Measurements from ENCODE around the gene AGPAT4.

The AGPAT4 gene

DNA sequence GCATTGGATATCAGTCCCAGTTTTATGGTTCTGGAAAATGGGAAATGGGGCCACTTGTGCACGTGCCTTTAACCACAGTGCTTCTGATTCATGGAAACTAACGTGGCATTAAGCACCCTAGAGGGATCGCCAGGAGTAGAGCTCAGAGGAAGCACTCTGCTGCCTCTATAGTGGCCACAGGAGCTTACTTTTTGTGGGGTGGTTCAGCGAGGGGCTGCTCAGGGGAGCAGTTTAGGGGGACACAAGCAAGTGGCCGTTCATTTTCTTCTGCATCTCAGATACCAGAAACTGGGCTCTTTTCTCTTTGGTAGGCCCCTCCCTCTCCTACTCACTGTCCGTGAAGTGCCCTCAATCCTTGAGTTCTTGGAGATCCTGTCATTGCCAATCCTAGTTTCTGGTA lies 28.5 kb downstream of the AGPAT4 start:
- Mint-ChIP-seq H3K4me1 (peaks cover 30% of the 10 kb centered on the region), H3K4me3 (no peak overlapping the region), H3K27ac (no peak overlapping the region), H3K27me3 (ENCODE audit: low read depth, poor library complexity) (no peaks in the 10 kb centered on the region), H3K9me3 (peaks cover 29% of the 10 kb centered on the region), H3K36me3 (ENCODE audit: low read depth) (peaks cover 51% of the 10 kb centered on the region)
- TF ChIP-seq, protein P1, sequence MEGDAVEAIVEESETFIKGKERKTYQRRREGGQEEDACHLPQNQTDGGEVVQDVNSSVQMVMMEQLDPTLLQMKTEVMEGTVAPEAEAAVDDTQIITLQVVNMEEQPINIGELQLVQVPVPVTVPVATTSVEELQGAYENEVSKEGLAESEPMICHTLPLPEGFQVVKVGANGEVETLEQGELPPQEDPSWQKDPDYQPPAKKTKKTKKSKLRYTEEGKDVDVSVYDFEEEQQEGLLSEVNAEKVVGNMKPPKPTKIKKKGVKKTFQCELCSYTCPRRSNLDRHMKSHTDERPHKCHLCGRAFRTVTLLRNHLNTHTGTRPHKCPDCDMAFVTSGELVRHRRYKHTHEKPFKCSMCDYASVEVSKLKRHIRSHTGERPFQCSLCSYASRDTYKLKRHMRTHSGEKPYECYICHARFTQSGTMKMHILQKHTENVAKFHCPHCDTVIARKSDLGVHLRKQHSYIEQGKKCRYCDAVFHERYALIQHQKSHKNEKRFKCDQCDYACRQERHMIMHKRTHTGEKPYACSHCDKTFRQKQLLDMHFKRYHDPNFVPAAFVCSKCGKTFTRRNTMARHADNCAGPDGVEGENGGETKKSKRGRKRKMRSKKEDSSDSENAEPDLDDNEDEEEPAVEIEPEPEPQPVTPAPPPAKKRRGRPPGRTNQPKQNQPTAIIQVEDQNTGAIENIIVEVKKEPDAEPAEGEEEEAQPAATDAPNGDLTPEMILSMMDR (IDR thresholded peaks at IDR 0.05), result no peak
- no peak for DNase-seq

DNA sequence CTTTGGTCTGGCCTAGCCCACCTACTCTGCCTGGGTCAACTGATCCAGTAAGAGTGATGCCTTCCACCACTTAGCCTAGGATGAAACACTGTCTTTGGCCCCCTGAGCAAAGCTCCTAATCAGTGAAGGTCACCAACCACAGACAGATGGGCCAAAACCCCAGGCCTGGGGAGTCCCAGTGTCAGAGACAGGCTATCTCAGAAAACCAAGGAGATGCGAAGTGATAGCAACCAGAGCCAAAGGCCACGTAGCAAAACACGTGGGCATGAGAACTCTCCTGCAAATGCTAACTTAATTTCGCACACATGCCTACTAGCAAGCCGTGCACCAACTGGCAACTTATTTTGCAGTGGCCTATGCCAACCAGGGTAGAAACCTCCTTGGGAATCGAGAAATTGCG lies 29.1 kb downstream of the AGPAT4 start:
- no peaks in the 10 kb centered on the region for H3K27me3 Mint-ChIP-seq (ENCODE audit: low read depth, poor library complexity)
- peaks cover 23% of the 10 kb centered on the region for H3K9me3 Mint-ChIP-seq
- TF ChIP-seq, protein P1 (IDR thresholded peaks at IDR 0.05), result no peak
- no peak for DNase-seq
- H3K4me1 Mint-ChIP-seq, result peaks cover 30% of the 10 kb centered on the region
- no peak overlapping the region for H3K27ac Mint-ChIP-seq
- H3K4me3 Mint-ChIP-seq, result no peak overlapping the region
- peaks cover 52% of the 10 kb centered on the region for H3K36me3 Mint-ChIP-seq (ENCODE audit: low read depth)

DNA sequence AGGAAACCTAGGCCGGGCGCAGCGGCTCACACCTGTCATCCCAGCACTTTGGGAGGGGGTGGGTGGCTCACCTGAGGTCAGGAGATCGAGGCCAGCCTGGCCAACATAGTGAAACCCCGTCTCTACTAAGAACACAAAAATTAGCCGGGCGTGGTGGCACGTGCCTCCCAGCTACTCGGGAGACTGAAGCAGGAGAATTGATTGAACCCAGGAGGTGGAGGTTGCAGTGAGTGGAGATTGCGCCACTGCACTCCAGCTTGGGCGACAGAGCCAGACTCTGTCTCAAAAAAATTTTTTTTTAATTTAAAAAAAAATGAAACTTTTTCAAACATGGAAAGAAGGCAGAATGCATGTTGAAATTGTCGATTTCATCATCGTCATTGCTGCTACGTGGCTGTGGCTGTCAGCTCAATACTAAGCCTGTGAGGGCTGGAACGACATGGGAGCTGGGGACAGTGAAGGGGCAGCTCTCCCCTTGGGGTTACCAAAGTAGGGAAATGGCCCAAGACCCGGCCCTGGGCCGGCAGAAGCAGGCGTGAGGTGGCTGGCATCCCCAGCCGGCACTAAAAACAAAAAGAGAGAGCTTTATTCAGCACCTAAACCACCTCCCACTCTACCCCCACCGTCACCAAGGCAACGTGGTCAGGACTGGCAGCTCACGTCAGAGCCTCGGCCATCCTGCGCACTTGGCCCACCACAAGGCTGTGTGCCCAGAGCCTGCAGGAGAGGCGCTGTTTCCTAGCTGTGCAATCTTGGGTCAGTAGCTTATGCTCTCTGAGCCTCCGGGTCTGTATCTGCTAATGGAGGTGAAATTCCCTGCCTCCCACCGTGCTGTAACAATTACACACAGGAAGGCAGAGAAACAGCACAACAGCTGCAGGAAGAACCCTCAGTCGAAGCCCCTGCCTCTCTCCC lies 30.8 kb downstream of the AGPAT4 start:
- Mint-ChIP-seq H3K4me1 (peaks cover 30% of the 10 kb centered on the region), H3K36me3 (ENCODE audit: low read depth) (peaks cover 50% of the 10 kb centered on the region), H3K27me3 (ENCODE audit: low read depth, poor library complexity) (no peaks in the 10 kb centered on the region), H3K4me3 (no peak overlapping the region), H3K27ac (peak overlapping the region; percentile 91), H3K9me3 (peaks cover 6% of the 10 kb centered on the region)
- TF ChIP-seq, protein P1 (IDR thresholded peaks at IDR 0.05), result no peak
- DNase-seq, result peak; percentile 22

DNA sequence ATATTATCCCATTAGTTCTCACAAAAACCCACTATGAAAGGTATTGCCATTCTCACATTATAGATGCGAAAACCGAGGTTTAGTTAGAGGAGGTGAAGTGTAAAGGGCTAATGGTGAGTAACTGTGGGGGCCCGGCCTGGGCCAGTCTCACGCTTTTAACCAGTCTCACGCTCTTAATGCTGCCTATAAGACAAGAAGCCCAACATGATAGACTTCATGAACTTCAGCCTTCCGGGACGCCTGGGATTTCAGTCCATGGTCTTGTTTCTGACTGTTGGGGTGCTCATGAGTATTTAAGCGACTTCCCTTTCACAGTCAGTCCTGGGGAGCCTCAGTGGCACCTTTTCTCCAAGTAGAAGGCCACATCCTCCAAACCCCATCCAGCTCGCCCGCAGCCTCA lies 31.7 kb downstream of the AGPAT4 start:
- Mint-ChIP-seq H3K27me3 (ENCODE audit: low read depth, poor library complexity) (no peaks in the 10 kb centered on the region), H3K4me1 (peaks cover 30% of the 10 kb centered on the region), H3K36me3 (ENCODE audit: low read depth) (peaks cover 54% of the 10 kb centered on the region), H3K4me3 (no peak overlapping the region), H3K9me3 (peaks cover 3% of the 10 kb centered on the region), H3K27ac (peak overlapping the region; percentile 82)
- TF ChIP-seq, protein P1 (IDR thresholded peaks at IDR 0.05), result no peak
- DNase-seq, result no peak

DNA sequence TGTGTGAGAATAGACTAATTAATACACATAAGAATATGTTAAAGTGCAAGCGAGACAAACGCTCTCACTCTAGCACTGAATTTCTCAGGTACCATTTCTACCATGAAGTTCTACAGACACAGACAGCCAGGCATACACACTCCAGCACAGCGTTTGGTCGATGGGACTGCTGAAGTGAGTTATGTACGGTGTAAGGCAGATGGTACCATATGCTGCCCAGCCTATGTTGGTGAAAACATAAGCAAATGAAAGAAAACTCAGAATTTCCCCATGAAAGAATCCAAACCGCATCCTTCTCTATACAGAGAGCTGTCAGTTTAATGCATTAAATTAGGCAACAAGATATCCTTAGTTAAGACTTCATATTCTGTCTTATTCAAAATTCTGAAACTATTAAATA lies 34.9 kb downstream of the AGPAT4 start:
- TF ChIP-seq, protein P1 (IDR thresholded peaks at IDR 0.05), result no peak
- Mint-ChIP-seq H3K27me3 (ENCODE audit: low read depth, poor library complexity) (no peaks in the 10 kb centered on the region), H3K9me3 (no peaks in the 10 kb centered on the region), H3K36me3 (ENCODE audit: low read depth) (peaks cover 57% of the 10 kb centered on the region), H3K4me1 (peaks cover 10% of the 10 kb centered on the region), H3K27ac (no peak overlapping the region), H3K4me3 (no peak overlapping the region)
- DNase-seq, result no peak

DNA sequence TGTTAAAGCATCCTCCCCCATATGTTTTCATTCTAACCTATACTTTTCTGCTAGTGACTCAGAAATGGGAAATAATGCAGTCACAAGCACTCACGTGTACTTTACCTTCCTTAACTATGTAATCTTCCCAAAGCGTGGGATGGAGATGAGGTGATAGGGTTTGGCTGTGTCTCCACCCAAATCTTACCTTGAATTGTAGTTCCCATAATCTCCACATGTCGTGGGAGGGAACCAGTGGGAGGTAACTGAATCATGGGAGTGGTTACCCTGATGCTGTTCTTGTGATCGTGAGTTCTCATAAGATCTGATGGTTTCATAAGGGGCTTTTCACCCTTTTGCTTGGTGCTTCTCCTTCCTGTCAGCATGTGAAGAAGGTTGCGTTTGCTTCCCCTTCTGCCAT lies 35.4 kb downstream of the AGPAT4 start:
- Mint-ChIP-seq H3K4me3 (no peak overlapping the region), H3K36me3 (ENCODE audit: low read depth) (peaks cover 57% of the 10 kb centered on the region), H3K27me3 (ENCODE audit: low read depth, poor library complexity) (no peaks in the 10 kb centered on the region), H3K9me3 (no peaks in the 10 kb centered on the region), H3K4me1 (peaks cover 5% of the 10 kb centered on the region), H3K27ac (peak overlapping the region; percentile 72)
- no peak for DNase-seq
- TF ChIP-seq, protein P1 (IDR thresholded peaks at IDR 0.05), result no peak

All from nephron progenitor cell (in vitro differentiated cells).